WI38 (cell line): ENCODE measurements around the gene NOLC1.

Experiments
- H3K4me3 ChIP-seq: 2 replicates; pipeline ENCODE4 v1.5.1; 2011; ENCODE audit warnings: low read depth, mild to moderate bottlenecking, control low read depth, low read length
- TF ChIP-seq, protein P1 (sequence below): IDR thresholded peaks from 2 replicates; pipeline ENCODE4 v1.5.1; 2012; ENCODE audit warnings: low read depth, mild to moderate bottlenecking, control low read depth, low read length

NOLC1 gene

DNA sequence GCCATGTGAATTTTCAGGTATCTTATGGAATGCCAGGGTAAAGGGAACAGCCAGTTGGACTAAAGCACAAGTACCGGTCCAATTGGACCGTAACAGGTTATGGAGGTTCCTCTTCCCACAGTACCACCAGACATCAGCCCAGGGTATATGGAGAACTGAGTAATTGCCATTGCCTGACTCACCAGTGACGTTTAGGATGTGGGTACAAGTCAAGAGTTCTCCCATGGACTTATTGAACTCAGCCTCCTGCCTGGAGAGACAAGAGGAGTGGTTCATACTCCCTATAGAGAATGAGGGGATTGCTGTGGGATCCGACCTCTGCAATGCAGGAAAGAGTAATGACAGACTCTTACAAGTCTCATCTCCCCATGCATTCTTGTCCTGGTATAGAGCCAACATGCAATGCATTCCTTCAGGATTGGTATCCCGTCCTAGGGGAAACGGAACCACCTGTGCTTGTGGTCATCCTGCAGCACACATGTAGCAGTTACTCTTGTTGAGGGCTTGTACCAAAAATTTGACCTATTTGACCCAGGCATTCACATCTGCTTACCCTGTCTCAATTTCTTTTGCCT lies 43.2 kb downstream of the NOLC1 start:
- H3K4me3 ChIP-seq, result no peak overlapping the region
- TF ChIP-seq, protein P1, sequence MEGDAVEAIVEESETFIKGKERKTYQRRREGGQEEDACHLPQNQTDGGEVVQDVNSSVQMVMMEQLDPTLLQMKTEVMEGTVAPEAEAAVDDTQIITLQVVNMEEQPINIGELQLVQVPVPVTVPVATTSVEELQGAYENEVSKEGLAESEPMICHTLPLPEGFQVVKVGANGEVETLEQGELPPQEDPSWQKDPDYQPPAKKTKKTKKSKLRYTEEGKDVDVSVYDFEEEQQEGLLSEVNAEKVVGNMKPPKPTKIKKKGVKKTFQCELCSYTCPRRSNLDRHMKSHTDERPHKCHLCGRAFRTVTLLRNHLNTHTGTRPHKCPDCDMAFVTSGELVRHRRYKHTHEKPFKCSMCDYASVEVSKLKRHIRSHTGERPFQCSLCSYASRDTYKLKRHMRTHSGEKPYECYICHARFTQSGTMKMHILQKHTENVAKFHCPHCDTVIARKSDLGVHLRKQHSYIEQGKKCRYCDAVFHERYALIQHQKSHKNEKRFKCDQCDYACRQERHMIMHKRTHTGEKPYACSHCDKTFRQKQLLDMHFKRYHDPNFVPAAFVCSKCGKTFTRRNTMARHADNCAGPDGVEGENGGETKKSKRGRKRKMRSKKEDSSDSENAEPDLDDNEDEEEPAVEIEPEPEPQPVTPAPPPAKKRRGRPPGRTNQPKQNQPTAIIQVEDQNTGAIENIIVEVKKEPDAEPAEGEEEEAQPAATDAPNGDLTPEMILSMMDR, result no peak

DNA sequence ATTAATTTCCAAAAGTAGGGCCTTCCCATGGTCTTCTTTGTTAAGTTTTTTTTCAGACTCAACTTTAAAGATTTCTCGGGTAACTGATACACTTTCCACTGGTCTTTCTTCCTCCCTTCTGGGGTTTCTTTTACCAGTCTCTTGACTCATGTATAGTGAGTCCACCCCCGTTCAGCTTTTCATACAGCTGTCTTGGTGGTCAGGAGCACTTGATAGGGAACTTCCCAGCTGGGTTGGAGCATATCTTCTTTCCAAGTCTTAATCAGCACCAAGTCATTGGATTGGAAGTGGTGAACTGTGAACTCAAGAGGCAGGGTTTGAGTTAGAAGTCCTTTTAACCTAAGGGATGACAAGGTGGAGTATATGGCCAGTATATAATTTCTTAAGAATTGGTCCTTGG lies 44.7 kb downstream of the NOLC1 start:
- no peak overlapping the region for H3K4me3 ChIP-seq
- TF ChIP-seq, protein P1, result no peak

DNA sequence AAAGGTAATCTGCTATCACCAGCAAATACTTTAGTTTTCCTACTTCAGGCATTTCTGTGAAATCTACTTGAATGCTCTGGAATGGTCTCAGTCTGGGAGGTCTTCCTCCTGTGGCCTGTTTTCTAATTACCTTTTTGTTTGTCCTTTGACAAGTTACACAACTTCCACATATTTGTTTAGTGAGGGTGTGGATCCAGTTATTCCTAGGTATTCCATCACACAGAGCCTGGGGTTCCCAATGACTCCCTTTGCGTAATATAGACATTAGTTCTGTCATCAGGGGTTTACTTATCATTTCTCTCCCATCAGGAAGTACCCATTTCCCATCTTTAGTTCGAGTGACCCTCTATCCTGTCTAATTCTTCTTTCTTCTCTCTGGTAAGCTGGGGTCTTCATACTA lies 45.8 kb downstream of the NOLC1 start:
- TF ChIP-seq, protein P1, result no peak
- no peak overlapping the region for H3K4me3 ChIP-seq

DNA sequence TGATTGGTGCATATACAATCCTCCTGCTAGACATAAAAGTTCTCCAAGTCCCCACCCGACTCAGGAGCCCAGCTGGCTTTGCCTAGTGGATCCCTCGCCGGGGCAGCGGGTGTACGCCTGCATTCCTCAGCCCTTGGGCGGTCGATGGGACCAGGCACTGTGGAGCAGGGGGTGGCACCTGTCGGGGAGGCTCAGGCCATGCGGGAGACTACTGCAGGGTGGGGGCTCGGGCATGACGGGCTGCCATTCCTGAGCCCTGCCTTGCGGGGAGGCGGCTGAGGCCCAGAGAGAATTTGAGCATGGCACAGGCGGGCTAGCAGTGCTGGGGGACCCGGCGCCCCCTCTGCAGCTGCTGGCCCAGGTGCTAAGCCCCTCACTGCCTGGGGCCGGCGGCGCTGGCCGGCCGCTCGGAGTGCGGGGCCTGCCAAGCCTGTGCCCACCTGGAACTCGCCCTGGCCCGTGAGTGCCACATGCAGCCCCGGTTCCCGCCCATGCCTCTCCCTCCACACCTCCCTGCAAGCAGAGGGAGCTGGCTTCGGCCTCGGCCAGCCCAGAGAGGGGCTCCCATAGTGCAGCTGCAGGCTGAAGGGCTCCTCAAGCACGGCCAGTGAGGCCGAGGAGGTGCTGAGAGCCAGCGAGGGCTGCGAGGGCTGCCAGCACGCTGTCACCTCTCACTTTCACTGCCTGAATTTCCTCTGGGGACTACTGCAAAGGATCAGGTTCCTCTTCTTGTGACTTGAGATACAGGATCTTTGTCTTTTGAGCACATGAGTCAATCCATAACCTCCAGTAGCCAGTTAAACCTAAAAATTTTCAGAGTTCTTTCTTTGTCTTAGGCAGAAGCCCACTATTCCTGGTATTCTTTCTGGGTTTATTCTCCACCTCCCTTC lies 48.8 kb downstream of the NOLC1 start:
- no peak overlapping the region for H3K4me3 ChIP-seq
- TF ChIP-seq, protein P1, result no peak

DNA sequence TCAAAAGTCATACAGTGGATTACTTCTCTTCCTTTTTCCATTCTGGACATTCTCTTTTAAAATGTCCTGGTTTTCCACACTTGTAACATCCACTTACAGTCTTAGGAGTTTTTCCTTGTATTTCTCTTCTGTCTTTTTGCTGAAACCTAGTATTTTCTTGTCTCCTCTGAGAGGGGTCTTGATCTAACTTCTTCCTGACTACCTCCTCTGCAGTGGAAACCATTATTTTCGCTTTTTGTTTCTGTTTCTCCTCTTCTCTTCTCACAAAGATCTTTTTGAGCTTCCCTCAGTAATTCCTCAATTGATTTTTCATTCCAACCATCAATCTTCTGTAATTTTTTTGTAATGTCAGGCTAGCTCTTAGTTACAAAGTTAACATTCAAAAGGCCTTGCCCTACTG lies 50.2 kb downstream of the NOLC1 start:
- TF ChIP-seq, protein P1, result no peak
- H3K4me3 ChIP-seq, result no peak overlapping the region

DNA sequence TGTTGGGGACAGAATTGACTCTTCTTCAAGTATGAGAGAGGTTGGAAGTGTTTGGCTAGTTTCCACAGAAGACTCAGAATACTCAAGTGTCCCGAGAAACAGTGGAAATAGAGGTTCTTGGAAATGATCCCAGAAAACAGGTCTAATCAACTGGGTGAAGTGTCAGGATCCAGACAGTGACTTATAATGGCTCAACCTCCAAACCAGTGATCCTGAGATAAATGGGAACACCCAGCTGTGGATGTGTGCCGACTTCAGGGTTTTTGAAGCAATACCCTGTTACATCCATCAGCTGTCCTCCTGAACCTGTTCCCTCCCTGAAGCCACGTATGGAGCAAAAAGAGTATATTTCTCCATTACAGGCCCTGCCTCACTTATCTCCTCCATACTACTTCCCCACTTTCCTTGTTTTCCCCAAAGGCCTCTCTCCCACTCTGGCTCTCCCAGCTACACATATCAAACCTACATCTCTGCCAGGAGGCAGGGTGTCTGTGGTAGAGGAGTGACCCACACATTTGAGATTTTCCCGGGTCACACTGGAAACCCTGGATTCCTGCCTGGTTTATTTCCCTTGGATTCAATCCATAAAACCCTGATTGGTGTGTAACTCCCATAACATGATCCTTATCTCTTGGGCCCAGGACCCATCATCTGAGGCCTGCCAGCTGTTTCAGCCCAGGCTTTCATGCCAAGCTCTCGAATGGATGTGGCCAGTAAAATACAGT lies 56.3 kb downstream of the NOLC1 start:
- H3K4me3 ChIP-seq, result no peak overlapping the region
- TF ChIP-seq, protein P1, result no peak
